ENCODE data around the gene BMAL1.
A peak's percentile ranks its signal among the peaks of the same experiment; 100 is the strongest.
"Not testable (repeated sequence)": the region's sequence is repeated elsewhere in the genome, so short reads cannot be mapped to it uniquely, and the experiment has no call there.

BMAL1 gene

GRCh38 chr11:13429288-13429687, 151.7 kb downstream of the BMAL1 start:
- no peak overlapping the region for H3K4ac ChIP-seq (ENCODE audit: low read depth, low read length)
- H4K5ac ChIP-seq (ENCODE audit: low read length), result no peak overlapping the region
- WGBS (ENCODE audit: extremely low coverage, insufficient coverage, low lambda C conversion rate), result no CpG with 5 or more reads among the region's 1 CpG
- H3K4me1 ChIP-seq (ENCODE audit: control insufficient read depth, low read depth, low read length), result no peaks in the 10 kb centered on the region
- no peak overlapping the region for H3K18ac ChIP-seq (ENCODE audit: low read length)
- H2BK5ac ChIP-seq (ENCODE audit: low read length), result no peak overlapping the region
- H2BK120ac ChIP-seq (ENCODE audit: low read depth, low read length), result no peak overlapping the region
- no peak overlapping the region for H4K8ac ChIP-seq (ENCODE audit: low read depth, low read length)
- no peak overlapping the region for H3K27ac ChIP-seq (ENCODE audit: low read depth, low read length)
- no peak overlapping the region for H2AK5ac ChIP-seq (ENCODE audit: low read length)
- H3K4me3 ChIP-seq (ENCODE audit: low read length), result no peak overlapping the region
- no peaks in the 10 kb centered on the region for H3K27me3 ChIP-seq (ENCODE audit: insufficient read depth, low read length, poor library complexity)
- DNase-seq, result no peak
- H3K23ac ChIP-seq (ENCODE audit: low read length), result no peak overlapping the region
- H3K79me1 ChIP-seq (ENCODE audit: low read length), result no peaks in the 10 kb centered on the region
- no peak overlapping the region for H3K4me2 ChIP-seq (ENCODE audit: low read length)
- H3K56ac ChIP-seq (ENCODE audit: low read length), result no peak overlapping the region
- no peaks in the 10 kb centered on the region for H3K79me2 ChIP-seq (ENCODE audit: control insufficient read depth, insufficient read depth, low read length)
- no peaks in the 10 kb centered on the region for H3K36me3 ChIP-seq (ENCODE audit: control insufficient read depth, insufficient read depth, low read length)
- H3K9ac ChIP-seq (ENCODE audit: low read length), result no peak overlapping the region
- H2BK15ac ChIP-seq (replicated peaks; ENCODE audit: low read depth), result no peak overlapping the region

- no peak overlapping the region for H3K9ac ChIP-seq (ENCODE audit: low read length)
- no peaks in the 10 kb centered on the region for H3K79me2 ChIP-seq (ENCODE audit: control insufficient read depth, insufficient read depth, low read length)
- no peaks in the 10 kb centered on the region for H3K4me1 ChIP-seq (ENCODE audit: control insufficient read depth, low read depth, low read length)
- H3K4ac ChIP-seq (ENCODE audit: low read depth, low read length), result no peak overlapping the region
- H2BK120ac ChIP-seq (ENCODE audit: low read depth, low read length), result no peak overlapping the region
- H3K27ac ChIP-seq (ENCODE audit: low read depth, low read length), result no peak overlapping the region
- H3K4me3 ChIP-seq (ENCODE audit: low read length), result no peak overlapping the region
- H3K4me2 ChIP-seq (ENCODE audit: low read length), result no peak overlapping the region
- no peak overlapping the region for H3K56ac ChIP-seq (ENCODE audit: low read length)
- no peak overlapping the region for H4K5ac ChIP-seq (ENCODE audit: low read length)
- no peaks in the 10 kb centered on the region for H3K79me1 ChIP-seq (ENCODE audit: low read length)
- H3K27me3 ChIP-seq (ENCODE audit: insufficient read depth, low read length, poor library complexity), result no peaks in the 10 kb centered on the region
- H4K8ac ChIP-seq (ENCODE audit: low read depth, low read length), result no peak overlapping the region
- H3K36me3 ChIP-seq (ENCODE audit: control insufficient read depth, insufficient read depth, low read length), result no peaks in the 10 kb centered on the region
- no peak overlapping the region for H2BK5ac ChIP-seq (ENCODE audit: low read length)
- no CpG with 5 or more reads among the region's 3 CpGs for WGBS (ENCODE audit: extremely low coverage, insufficient coverage, low lambda C conversion rate)
- no peak overlapping the region for H2BK15ac ChIP-seq (replicated peaks; ENCODE audit: low read depth)
- no peak for DNase-seq
- no peak overlapping the region for H2AK5ac ChIP-seq (ENCODE audit: low read length)
- no peak overlapping the region for H3K23ac ChIP-seq (ENCODE audit: low read length)
- no peak overlapping the region for H3K18ac ChIP-seq (ENCODE audit: low read length)
Observed at GRCh38 chr11:13429836-13430235, 152.2 kb downstream of the BMAL1 start.

- Histone ChIP-seq H3K4me1 (ENCODE audit: control insufficient read depth, low read depth, low read length) (peaks cover 2% of the 10 kb centered on the region), H2AK5ac (ENCODE audit: low read length) (no peak overlapping the region), H3K4ac (ENCODE audit: low read depth, low read length) (no peak overlapping the region), H3K27me3 (ENCODE audit: insufficient read depth, low read length, poor library complexity) (no peaks in the 10 kb centered on the region), H3K56ac (ENCODE audit: low read length) (no peak overlapping the region), H3K9ac (ENCODE audit: low read length) (no peak overlapping the region), H3K4me3 (ENCODE audit: low read length) (no peak overlapping the region), H3K18ac (ENCODE audit: low read length) (no peak overlapping the region), H2BK120ac (ENCODE audit: low read depth, low read length) (no peak overlapping the region), H3K36me3 (ENCODE audit: control insufficient read depth, insufficient read depth, low read length) (no peaks in the 10 kb centered on the region), H2BK15ac (replicated peaks; ENCODE audit: low read depth) (no peak overlapping the region), H4K8ac (ENCODE audit: low read depth, low read length) (no peak overlapping the region), H3K4me2 (ENCODE audit: low read length) (no peak overlapping the region), H3K79me1 (ENCODE audit: low read length) (no peaks in the 10 kb centered on the region), H3K27ac (ENCODE audit: low read depth, low read length) (no peak overlapping the region), H3K23ac (ENCODE audit: low read length) (no peak overlapping the region), H3K79me2 (ENCODE audit: control insufficient read depth, insufficient read depth, low read length) (no peaks in the 10 kb centered on the region), H2BK5ac (ENCODE audit: low read length) (no peak overlapping the region), H4K5ac (ENCODE audit: low read length) (no peak overlapping the region)
- no peak for DNase-seq
- no CpG with 5 or more reads among the region's 2 CpGs for WGBS (ENCODE audit: extremely low coverage, insufficient coverage, low lambda C conversion rate)
Observed at GRCh38 chr11:13433437-13433836, 155.8 kb downstream of the BMAL1 start.

- H3K27ac ChIP-seq (ENCODE audit: low read depth, low read length), result no peak overlapping the region
- no peaks in the 10 kb centered on the region for H3K36me3 ChIP-seq (ENCODE audit: control insufficient read depth, insufficient read depth, low read length)
- no peak overlapping the region for H3K4me3 ChIP-seq (ENCODE audit: low read length)
- no peaks in the 10 kb centered on the region for H3K27me3 ChIP-seq (ENCODE audit: insufficient read depth, low read length, poor library complexity)
- peak overlapping the region; percentile 11 for H2BK15ac ChIP-seq (replicated peaks; ENCODE audit: low read depth)
- no peak overlapping the region for H3K4ac ChIP-seq (ENCODE audit: low read depth, low read length)
- no peak overlapping the region for H3K23ac ChIP-seq (ENCODE audit: low read length)
- WGBS (ENCODE audit: extremely low coverage, insufficient coverage, low lambda C conversion rate), result no CpG with 5 or more reads among the region's 6 CpGs
- H3K79me2 ChIP-seq (ENCODE audit: control insufficient read depth, insufficient read depth, low read length), result no peaks in the 10 kb centered on the region
- H3K4me1 ChIP-seq (ENCODE audit: control insufficient read depth, low read depth, low read length), result peaks cover 2% of the 10 kb centered on the region
- no peak overlapping the region for H2BK5ac ChIP-seq (ENCODE audit: low read length)
- H4K8ac ChIP-seq (ENCODE audit: low read depth, low read length), result no peak overlapping the region
- no peak overlapping the region for H4K5ac ChIP-seq (ENCODE audit: low read length)
- no peak overlapping the region for H2BK120ac ChIP-seq (ENCODE audit: low read depth, low read length)
- no peak overlapping the region for H3K9ac ChIP-seq (ENCODE audit: low read length)
- no peak overlapping the region for H3K18ac ChIP-seq (ENCODE audit: low read length)
- no peak overlapping the region for H2AK5ac ChIP-seq (ENCODE audit: low read length)
- H3K56ac ChIP-seq (ENCODE audit: low read length), result no peak overlapping the region
- H3K79me1 ChIP-seq (ENCODE audit: low read length), result no peaks in the 10 kb centered on the region
- no peak overlapping the region for H3K4me2 ChIP-seq (ENCODE audit: low read length)
- DNase-seq, result peak; percentile 90
Observed at GRCh38 chr11:13434247-13435205, 156.9 kb downstream of the BMAL1 start.

- not testable (repeated sequence) for H3K9ac ChIP-seq (ENCODE audit: low read length); H4K8ac ChIP-seq (ENCODE audit: low read depth, low read length); H2BK15ac ChIP-seq (replicated peaks; ENCODE audit: low read depth); H3K4me3 ChIP-seq (ENCODE audit: low read length); H2AK5ac ChIP-seq (ENCODE audit: low read length); H3K79me1 ChIP-seq (ENCODE audit: low read length); DNase-seq; H2BK5ac ChIP-seq (ENCODE audit: low read length); H3K4me1 ChIP-seq (ENCODE audit: control insufficient read depth, low read depth, low read length); H3K56ac ChIP-seq (ENCODE audit: low read length); H3K79me2 ChIP-seq (ENCODE audit: control insufficient read depth, insufficient read depth, low read length); H3K18ac ChIP-seq (ENCODE audit: low read length); H3K27me3 ChIP-seq (ENCODE audit: insufficient read depth, low read length, poor library complexity); H3K4me2 ChIP-seq (ENCODE audit: low read length); H3K36me3 ChIP-seq (ENCODE audit: control insufficient read depth, insufficient read depth, low read length); H2BK120ac ChIP-seq (ENCODE audit: low read depth, low read length); H4K5ac ChIP-seq (ENCODE audit: low read length); H3K23ac ChIP-seq (ENCODE audit: low read length); H3K4ac ChIP-seq (ENCODE audit: low read depth, low read length); H3K27ac ChIP-seq (ENCODE audit: low read depth, low read length)
- WGBS (ENCODE audit: extremely low coverage, insufficient coverage, low lambda C conversion rate), result no CpG with 5 or more reads among the region's 7 CpGs
Observed at GRCh38 chr11:13436836-13437235, 159.2 kb downstream of the BMAL1 start.

Data from mesendoderm (in vitro differentiated cells).